Cortex of kidney (tissue), 1 donor: ENCODE data around the gene GRXCR1.

ENCODE experiments used
- DNase-seq: peaks from one replicate; lab custom pipeline; 2025; lab: John Stamatoyannopoulos, UW

GRXCR1 gene

DNA sequence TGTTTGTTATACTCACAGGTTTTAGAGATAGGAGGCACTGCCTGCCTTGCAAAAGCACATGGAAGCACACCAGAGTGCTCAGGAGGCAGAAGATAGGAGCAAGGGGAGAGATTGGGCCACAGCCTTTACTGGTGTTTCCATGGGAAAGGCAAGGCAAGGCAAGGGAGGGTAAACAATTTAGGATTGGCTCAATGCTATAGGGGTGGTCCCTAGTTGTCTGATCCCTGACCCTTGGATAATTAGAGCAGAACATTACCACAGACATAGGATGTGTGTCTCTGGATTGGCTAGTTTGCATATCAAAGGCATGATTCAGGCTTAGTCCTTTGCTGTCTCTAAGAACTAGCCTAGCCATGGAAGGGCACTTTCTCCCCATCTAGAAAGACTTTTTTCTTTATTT lies 36.1 kb downstream of the GRXCR1 start:
- DNase-seq: no peak

DNA sequence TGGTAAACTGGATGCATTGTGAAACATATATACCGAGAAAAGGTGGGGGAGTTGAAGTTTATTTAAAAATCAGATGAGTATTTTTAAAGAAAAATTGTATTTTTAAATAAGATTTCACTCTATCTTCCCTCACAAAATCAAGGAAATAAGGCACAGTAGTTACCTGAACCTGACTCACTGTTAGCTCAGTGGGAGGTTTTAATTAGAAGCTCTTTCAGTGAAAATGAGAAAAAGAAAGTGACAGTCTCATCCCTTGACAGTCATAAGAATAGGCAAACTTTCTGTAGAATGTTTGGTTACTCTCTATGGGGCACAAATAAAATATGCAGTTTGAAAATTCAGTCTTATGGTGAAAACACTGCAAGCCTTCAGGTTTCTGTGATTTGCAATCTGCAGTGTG lies 49.7 kb downstream of the GRXCR1 start:
- no peak for DNase-seq

DNA sequence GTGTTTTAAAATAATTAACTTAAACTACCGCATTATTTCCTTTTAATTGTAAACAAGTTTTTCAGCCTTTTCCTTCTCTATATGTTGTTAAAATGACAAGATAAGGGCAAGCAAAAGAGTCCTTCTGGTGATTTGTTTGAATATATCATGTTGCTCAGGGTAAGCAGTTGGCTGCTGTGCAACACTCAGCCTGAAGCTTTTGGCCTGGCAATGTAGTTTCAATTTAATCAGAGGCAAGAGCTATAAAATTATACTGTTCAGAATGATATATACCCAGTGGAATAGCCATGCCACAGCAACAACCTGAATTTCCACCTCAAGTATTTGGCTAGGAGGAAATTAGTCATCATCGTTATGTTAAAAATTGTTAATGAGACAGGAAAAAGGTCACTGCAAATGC lies 53.4 kb downstream of the GRXCR1 start:
- DNase-seq: no peak

DNA sequence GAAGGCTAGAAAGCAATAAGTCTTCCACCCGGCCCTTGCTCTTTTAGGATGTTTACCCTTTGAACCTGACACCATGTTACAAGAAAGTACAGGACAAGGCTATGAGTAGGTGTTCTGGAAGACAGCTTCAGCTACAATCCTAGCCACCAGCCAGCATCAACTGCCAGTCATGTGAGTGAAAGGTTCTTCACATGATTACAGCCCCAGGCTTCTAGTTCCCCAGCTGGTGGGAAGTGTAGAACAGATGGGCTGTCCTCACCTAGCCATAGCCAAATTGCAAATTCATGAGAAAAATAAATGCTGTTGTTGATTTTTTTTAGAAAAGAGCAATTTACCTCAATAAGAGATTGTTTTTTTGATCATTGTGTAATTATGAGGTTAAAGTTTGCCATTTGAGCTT lies 60.8 kb downstream of the GRXCR1 start:
- DNase-seq: no peak

DNA sequence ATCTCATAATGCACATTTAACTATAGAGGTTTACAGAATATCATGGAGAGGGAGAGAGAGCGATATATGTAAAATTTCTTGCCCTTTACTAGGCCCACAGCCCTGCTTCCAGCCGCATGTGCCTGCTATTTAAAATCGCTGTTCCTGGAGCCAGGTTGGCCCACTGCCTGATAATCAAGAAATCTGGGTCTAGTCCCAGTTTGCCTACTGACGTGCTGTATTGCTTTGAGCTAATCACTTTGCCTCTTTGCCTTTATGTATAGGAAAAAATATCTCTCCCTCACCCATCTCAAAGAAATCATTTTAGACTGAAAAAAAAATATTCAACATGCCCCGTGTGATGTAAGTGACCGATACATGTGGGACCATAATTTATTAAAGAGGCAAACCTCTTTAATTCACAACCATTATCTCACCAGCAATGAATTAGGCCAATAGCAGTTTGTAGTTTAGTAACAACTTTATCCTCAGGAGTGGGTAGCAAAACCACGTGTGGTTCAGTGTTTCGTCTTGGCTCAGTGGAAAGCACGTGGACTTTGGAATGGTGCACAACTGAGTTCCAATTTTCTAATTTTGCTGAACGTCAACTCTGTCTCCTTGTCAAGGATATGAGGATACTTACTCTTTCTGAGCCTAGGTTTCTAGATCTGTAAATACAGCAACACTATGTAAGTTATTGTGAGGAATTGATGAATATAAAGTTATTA lies 62.6 kb downstream of the GRXCR1 start:
- no peak for DNase-seq

DNA sequence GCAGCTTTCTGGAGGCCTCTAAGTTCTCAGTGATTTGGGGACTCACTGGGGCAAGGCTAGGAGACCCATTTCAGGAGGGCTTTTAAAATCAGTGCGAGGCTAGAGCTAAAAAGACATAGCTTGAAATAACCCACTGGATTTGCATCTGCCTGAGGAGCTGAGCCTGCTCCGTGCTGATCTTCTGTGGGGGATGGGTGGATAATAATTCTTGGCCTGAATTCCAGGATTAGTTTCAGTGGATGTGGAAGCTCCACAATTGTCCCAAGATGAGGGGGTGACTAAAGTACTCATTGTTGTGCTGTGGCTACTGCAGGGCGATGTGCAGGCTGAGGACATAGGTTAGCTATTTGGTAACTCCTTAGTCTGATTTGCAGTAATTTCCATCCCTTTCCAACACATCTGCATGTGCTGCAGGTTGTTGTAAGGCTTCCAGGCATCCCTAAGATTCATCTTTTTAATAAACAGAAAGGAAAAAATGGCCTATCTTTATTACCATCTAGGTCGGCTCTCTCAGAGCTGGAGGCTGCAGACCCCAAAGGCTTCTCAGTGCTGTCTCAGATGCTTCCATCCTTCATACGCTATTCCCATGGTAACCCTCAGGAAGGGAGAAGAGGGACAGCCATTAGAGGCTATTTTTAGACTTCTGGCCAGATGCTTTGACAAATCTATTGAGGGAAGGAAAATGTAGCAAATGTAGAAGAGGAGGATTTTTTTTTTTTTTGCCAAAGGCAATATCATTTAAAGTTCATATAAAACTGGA lies 63.4 kb downstream of the GRXCR1 start:
- DNase-seq: no peak

DNA sequence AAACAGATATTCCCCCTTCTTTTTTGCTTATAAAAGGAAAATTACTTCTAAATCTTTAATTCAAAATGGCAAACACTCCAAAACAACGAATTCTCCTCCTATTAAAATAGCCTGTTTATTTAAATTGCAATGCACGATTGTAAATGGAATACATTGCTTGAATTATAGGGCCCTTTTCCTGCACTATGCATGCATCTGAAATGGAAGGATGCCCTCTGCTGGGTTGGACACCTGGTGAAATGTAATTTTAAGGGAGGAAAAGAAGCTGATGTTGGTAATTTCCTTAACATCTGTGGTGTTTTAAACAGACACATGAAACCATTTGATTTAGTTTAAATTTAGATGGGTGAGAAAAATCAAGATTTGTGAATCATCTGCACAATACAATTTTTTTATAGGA lies 72.8 kb downstream of the GRXCR1 start:
- DNase-seq: no peak

DNA sequence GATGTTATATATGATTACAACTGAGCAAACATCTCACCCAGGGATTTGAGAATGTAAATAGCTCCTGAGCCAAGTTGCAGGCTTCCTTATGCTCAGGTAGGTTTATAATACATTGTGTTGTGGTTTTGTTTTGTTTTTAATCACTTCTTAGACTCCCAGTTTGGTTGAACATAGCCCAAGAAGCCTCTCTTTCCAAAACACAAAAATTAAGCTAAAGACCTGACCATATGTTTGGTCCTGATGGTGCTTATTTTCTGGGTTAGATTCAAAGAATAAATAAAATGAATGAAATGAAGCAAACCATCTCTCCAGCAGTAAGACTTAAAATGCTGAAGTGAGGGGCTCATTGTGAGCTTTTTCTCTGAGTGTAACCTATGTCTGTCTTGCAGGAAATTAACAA lies 93.5 kb downstream of the GRXCR1 start:
- no peak for DNase-seq

DNA sequence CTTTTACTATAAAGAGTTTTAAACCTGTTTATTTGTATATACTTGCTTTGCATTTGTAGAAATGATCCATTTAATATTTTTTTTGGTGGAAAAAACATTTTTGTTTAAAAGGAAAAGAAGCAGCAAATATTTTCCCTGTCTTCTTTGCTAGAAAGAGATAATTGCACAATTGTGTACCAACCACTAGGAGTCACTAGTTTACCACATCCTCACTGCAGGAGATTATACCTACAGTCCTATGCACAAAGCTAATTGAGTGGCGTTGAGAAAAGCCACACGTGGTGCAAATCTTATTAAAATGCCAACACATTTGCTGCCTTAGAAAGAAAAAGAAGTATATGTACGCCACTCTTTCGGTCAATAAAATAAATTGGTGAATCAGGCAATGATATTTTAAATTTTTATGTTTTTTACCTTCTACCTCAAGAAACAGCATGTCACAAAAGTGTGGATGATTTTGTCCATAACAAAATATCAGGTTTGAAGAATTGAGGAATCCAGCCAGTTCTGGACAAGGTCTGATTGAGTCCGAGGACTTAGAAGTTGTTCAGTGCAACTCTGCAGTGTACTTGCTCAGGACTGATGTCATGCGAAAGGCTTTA lies 102.9 kb downstream of the GRXCR1 start:
- DNase-seq: no peak

DNA sequence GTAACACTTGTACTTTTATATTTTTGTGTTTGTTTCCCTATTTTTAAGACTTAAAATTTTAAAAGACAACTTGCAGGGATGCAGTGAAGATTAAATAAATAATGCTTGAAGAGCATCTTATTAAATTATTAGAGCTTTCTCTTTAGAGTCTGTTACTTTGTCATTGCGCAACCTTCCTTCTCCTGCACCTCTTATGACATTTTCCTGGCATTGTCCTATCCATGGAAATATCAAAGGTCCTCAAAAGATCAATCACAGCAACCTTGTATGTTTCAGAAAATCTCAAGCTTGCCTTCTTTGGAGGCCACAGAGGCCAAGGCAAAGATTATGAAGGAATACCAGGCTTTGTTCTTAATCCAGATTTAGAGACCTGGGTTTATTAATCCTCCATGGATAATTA lies 116.3 kb downstream of the GRXCR1 start:
- DNase-seq: no peak

DNA sequence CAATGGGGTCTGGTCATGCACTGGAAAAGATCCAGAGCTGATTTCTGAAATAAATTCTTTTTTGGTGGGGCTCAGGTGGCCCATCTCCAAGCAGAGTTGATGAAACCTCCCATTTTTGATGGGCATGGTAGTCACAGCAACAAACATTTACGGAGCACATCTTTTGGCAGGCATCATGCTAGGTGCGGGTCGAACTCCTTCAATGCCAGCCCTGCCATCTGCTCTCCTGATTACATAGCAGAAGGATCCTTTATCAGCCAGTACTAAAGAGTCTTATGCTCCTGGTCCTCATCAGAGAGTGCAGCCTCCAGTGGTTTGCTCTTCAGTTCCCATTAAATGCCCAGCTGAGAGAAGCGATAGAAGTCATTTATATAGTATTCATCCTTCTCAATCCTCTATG lies 121.7 kb downstream of the GRXCR1 start:
- DNase-seq: no peak

DNA sequence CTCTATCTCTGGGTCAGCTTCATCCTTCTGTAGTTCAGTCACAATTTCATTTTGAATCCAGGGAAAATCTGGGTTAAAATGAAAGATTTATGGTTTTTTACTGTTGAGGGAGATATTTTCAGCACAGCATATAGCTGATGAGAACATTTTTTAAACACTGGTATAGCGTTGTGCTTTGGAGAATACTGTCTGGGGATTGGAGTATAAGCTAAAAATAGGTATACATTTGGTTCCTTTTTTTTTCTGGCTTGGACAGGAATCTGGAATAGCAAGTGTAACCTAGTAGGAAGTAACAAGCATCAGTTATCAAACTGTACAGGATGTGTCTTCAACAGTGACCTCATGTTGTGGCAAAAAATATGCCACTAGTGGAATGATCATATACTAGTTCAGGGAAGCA lies 149.1 kb downstream of the GRXCR1 start:
- no peak for DNase-seq

DNA sequence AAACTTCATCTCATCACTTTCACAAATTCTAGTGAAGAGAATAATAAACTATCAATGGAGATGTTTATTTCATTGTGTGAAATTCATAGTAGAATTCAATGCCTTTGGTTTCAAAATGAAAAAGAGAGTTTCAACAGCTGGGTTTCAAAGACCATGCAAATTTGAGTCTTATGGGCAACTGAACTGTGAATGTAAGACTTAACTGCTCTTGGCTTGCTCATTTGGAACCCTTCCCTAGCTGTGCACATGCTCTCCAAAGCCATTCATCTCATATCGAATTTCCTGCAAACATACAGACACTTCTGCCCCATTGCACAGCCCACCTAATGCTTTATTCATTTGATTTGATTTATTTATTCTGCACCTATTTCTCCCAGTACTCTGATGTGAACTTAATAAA lies 154.5 kb downstream of the GRXCR1 start:
- DNase-seq: no peak

DNA sequence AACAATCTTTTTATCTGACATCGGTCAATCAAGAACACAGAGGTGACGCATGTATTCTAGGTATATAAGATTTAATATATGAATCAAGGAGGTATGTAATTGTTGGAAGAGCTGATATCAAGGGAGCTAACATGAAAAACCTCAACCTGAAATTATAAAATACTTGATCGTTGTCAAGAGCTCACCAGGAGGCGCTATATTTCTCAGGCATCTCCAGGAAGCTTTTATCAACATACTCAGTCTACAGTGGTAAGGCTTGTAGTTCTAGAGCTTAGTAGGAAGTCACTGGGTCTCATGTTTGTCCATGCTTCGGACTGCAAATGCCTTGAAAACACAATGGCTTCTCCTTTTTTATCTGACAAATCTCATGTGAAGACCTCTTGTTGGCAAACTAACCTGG lies 156.1 kb downstream of the GRXCR1 start:
- no peak for DNase-seq

DNA sequence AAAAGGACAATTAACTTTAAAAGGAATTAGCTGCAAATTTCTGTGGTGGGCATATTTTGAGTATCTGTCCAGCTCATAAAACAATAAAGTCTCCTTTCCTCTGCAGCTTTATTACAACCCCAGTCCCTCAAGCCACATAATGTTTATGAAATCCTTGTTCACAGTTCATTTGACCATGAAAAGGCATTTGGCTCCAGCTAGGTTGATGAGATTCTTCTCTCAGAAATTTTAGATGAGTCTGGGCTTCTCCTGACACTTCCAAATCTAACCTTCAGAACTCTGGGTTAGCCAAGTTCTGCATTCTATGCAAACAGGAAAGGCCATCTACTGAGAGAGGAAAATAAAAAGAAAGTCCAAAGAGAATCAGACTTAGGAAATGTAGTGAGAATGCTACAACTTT lies 156.8 kb downstream of the GRXCR1 start:
- DNase-seq: no peak

DNA sequence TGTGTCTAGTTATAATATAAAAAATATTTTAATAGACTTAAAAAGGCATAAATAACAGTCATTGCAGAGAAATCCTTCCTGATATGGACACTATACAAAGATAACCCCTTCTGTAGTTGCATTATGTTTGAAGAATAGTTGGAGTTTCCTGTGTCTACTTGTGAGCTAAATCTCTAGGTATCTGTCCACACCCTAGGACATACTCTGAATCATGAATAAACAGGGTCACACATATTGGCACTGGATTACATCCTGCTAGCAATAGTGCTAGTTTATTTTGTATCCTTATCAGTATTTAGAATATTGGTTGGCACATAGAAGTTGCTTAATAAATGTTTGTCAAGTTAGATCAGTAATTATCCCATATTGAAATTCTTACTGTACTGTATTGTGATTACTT lies 173.9 kb downstream of the GRXCR1 start:
- DNase-seq: no peak

DNA sequence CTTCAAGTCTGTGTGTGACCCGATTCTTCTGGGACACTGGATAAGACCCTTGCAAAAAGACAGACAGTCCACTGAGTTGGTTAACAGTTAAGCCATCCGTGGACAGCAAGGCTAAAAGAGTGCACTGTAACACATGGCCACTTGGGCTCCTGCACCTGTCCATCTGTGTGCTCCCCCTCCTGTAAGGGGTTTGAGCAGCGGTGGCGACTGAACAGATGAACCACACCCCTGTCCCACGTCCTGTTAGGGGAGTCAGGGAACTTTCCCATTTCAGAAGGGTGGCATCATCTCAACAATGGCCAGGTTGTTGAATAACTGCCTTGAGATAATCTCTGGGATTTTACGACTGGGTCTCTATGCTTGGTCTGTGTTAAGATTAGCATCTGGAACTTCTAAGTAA lies 178.6 kb downstream of the GRXCR1 start:
- no peak for DNase-seq
